ENCODE measurements around the gene DTHD1.

DNA sequence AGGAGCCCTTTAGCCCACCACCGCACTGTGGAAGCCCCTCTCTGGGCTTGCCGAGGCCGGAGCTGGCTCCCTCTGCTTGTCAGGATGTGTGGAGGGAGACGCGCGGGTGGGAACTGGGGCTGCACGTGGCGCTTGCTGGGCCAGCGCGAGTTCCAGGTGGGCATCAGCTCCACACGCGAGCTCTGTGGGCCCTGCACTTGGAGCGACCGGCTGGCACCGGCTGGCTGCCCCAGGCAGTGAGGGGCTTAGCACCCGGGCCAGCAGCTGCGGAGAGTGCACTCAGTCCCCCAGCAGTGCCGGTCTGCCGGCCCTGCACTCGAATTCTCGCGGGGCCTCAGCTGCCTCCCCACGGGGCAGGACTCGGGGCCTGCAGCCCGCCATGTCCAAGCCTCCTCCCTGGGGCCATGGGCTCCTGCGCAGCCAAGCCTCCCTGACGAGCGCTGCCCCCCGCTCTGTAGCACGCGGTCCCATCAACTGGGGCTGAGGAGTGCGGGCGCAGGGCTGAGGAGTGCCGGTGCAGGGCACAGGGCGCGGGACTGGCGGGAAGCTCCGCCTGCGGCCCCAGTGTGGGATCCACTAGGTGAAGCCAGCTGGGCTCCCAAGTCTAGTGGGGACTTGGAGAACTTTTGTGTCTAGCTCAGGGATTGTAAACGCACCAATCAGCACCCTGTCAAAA lies 93.6 kb downstream of the DTHD1 start:
- TF ChIP-seq, protein P1, sequence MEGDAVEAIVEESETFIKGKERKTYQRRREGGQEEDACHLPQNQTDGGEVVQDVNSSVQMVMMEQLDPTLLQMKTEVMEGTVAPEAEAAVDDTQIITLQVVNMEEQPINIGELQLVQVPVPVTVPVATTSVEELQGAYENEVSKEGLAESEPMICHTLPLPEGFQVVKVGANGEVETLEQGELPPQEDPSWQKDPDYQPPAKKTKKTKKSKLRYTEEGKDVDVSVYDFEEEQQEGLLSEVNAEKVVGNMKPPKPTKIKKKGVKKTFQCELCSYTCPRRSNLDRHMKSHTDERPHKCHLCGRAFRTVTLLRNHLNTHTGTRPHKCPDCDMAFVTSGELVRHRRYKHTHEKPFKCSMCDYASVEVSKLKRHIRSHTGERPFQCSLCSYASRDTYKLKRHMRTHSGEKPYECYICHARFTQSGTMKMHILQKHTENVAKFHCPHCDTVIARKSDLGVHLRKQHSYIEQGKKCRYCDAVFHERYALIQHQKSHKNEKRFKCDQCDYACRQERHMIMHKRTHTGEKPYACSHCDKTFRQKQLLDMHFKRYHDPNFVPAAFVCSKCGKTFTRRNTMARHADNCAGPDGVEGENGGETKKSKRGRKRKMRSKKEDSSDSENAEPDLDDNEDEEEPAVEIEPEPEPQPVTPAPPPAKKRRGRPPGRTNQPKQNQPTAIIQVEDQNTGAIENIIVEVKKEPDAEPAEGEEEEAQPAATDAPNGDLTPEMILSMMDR (optimal IDR thresholded peaks at IDR 0.05 in 1 of 3, IDR thresholded peaks at IDR 0.05 in 1 of 3, conservative IDR thresholded peaks at IDR 0.05 in 1 of 3; ENCODE audit: extremely low read depth in 1 of 3, insufficient read depth in 2 of 3, low read length in 3 of 3) = no peak
- no peak for TF ChIP-seq EZH2 (IDR thresholded peaks at IDR 0.05; ENCODE audit: low read length)

Measured in keratinocyte (primary cell).